HepG2 (cell line): ENCODE measurements around the gene LRRC3. TPM values are rescaled to one million over a fixed set of nuclear protein-coding genes. Genes with fewer than 3 reads are reported as not detected.

ENCODE experiments used
- ATF7-NPFF ChIP-seq: sonication (generic); formaldehyde crosslinking; IDR thresholded peaks from 2 replicates; pipeline ENCODE4 v1.8.1; 2023; ENCODE audit warnings: mild to moderate bottlenecking, low read depth, missing genetic modification reagents, moderate library complexity
- BATF2 ChIP-seq: sonication (generic); formaldehyde crosslinking; IDR thresholded peaks from 2 replicates; pipeline ENCODE4 v1.8.0; 2022; ENCODE audit warnings: mild to moderate bottlenecking, missing genetic modification reagents, moderate library complexity
- CHCHD3 ChIP-seq: sonication (generic); formaldehyde crosslinking; IDR thresholded peaks from 2 replicates; pipeline ENCODE4 v1.8.0; 2022; ENCODE audit warnings: mild to moderate bottlenecking, missing genetic modification reagents, moderate library complexity
- EED ChIP-seq: sonication (generic); formaldehyde crosslinking; IDR thresholded peaks from 2 replicates; pipeline ENCODE4 v1.5.0; 2020; ENCODE audit warnings: mild to moderate bottlenecking, missing genetic modification reagents
- MZF1 ChIP-seq: sonication (generic); formaldehyde crosslinking; IDR thresholded peaks from 2 replicates; pipeline ENCODE4 v1.8.1; 2023; ENCODE audit warnings: mild to moderate bottlenecking, missing genetic modification reagents, borderline replicate concordance
- NR2F6 ChIP-seq, 2 experiments: IDR thresholded peaks; 2 replicates each; pipeline ENCODE4 v1.6.1; 2016; ENCODE audit warnings: antibody characterized with exemption in 1 of 2, mild to moderate bottlenecking in 1 of 2
- USF2 ChIP-seq, 2 experiments: sonication (generic) in 1 of 2; formaldehyde crosslinking in 1 of 2; IDR thresholded peaks; 2 replicates each; pipeline versions ENCODE4 v1.5.1 to v1.6.1; 2011 to 2020; ENCODE audit warnings: borderline replicate concordance in 1 of 2, low read depth in 1 of 2, low read length in 1 of 2, mild to moderate bottlenecking in 1 of 2, missing genetic modification reagents in 1 of 2, moderate library complexity in 1 of 2
- ZNF275 ChIP-seq: sonication (generic); formaldehyde crosslinking; IDR thresholded peaks from 2 replicates; pipeline ENCODE4 v1.8.0; 2022; ENCODE audit warnings: missing genetic modification reagents, mild to moderate bottlenecking, inconsistent platforms, borderline replicate concordance
- ZNF281 ChIP-seq: sonication (generic); formaldehyde crosslinking; IDR thresholded peaks from 2 replicates; pipeline ENCODE4 v1.4.0; 2020; ENCODE audit warnings: missing genetic modification reagents, borderline replicate concordance
- ZNF343 ChIP-seq: sonication (generic); formaldehyde crosslinking; IDR thresholded peaks from 2 replicates; pipeline ENCODE4 v1.4.0; 2020; ENCODE audit warnings: mild to moderate bottlenecking, missing genetic modification reagents
- ZNF430 ChIP-seq: sonication (generic); formaldehyde crosslinking; IDR thresholded peaks from 2 replicates; pipeline ENCODE4 v1.9.0; 2021; ENCODE audit warnings: mild to moderate bottlenecking, missing genetic modification reagents
- ZNF446 ChIP-seq: sonication (generic); formaldehyde crosslinking; IDR thresholded peaks from 2 replicates; pipeline ENCODE4 v1.5.0; 2020; ENCODE audit warnings: mild to moderate bottlenecking, missing genetic modification reagents
- ZNF501 ChIP-seq: sonication (generic); formaldehyde crosslinking; IDR thresholded peaks from 2 replicates; pipeline ENCODE4 v1.5.1; 2020; ENCODE audit warnings: mild to moderate bottlenecking, moderate library complexity, missing genetic modification reagents
- ZNF691 ChIP-seq: sonication (generic); formaldehyde crosslinking; IDR thresholded peaks from 2 replicates; pipeline ENCODE4 v1.4.0; 2020; ENCODE audit warnings: missing genetic modification reagents, low read depth, mild to moderate bottlenecking, borderline replicate concordance
- ZNF704 ChIP-seq: sonication (generic); formaldehyde crosslinking; IDR thresholded peaks from 2 replicates; pipeline ENCODE4 v1.8.1; 2023; ENCODE audit warnings: mild to moderate bottlenecking, inconsistent platforms, moderate library complexity, missing genetic modification reagents, borderline replicate concordance
- ZSCAN5A ChIP-seq: sonication (generic); formaldehyde crosslinking; IDR thresholded peaks from 2 replicates; pipeline ENCODE4 v1.8.0; 2022; ENCODE audit warnings: mild to moderate bottlenecking, missing genetic modification reagents, borderline replicate concordance
- polyA plus RNA-seq, 8 experiments: library from polyadenylated mRNA; depleted of rRNA in 3 of 8; stranded (reverse) in 7 of 8; unstranded in 1 of 8; fragments of >200 nt; fragmentation: Illumina TruSeq in 4 of 8; extraction: Trizol in 4 of 8; gene quantifications; 2 replicates each; pipeline versions ENCODE4 v1.2.1 to v1.2.3, GENCODE V29; 2011 to 2016; ENCODE audit warnings: low read depth in 4 of 8, missing spikeins in 1 of 8, mixed read lengths in 1 of 8; ENCODE audit not compliant: insufficient read depth in 1 of 8
- total RNA-seq, 5 experiments: library from RNA; depleted of rRNA; stranded (reverse); fragments of >200 nt; fragmentation: Illumina TruSeq; extraction: Trizol; gene quantifications; 2 replicates each; pipeline ENCODE4 v1.2.3, GENCODE V29; 2016; ENCODE audit warnings: low read depth in 1 of 5

Gene LRRC3
- total and polyA plus RNA-seq, 2 of the 13 experiments (the other 11 are each of a cell fraction or from before 2014, with no cell fraction given): 4.8 to 16.5 TPM

GRCh38 chr21:44510508-44511218, 55.4 kb downstream of the LRRC3 start (continued):
- TF ChIP-seq ZNF275 (CRISPR knock-in tag): no peak
- no peak for TF ChIP-seq BATF2 (CRISPR knock-in tag)
- no peak for TF ChIP-seq USF2 (IDR thresholded peaks at IDR 0.05; ENCODE audit: low read depth, low read length)
- no peak for TF ChIP-seq USF2 (CRISPR knock-in tag; IDR thresholded peaks at IDR 0.05; ENCODE audit: borderline replicate concordance)
- no peak for TF ChIP-seq ZNF704 (CRISPR knock-in tag)
- peak; percentile 76; the same call in 1 of the 2 replicates for TF ChIP-seq ZNF691 (CRISPR knock-in tag)
- no peak for TF ChIP-seq ZNF343
- no peak for TF ChIP-seq NR2F6 (IDR thresholded peaks at IDR 0.05)
- no peak for TF ChIP-seq NR2F6 (CRISPR knock-in tag; IDR thresholded peaks at IDR 0.05)
- TF ChIP-seq ZSCAN5A (CRISPR knock-in tag): no peak
- TF ChIP-seq MZF1: no peak
- no peak for TF ChIP-seq ZNF281
- 0 out of 2 replicates have a peak, but pooled peaks have one; percentile 56 for TF ChIP-seq EED (CRISPR knock-in tag)
- no peak for TF ChIP-seq ZNF501
- TF ChIP-seq CHCHD3: 0 out of 2 replicates have a peak, but pooled peaks have one; percentile 79
- peak; percentile 55 for TF ChIP-seq ATF7-NPFF (CRISPR knock-in tag)
- TF ChIP-seq ZNF446 (CRISPR knock-in tag): 0 out of 2 replicates have a peak, but pooled peaks have one; percentile 80
- 0 out of 2 replicates have a peak, but pooled peaks have one; percentile 71 for TF ChIP-seq ZNF430
